WI38 (cell line): ENCODE data around the gene ANGPTL8.

Experiments
- H3K4me3 ChIP-seq: 2 replicates; pipeline ENCODE4 v1.5.1; 2011; ENCODE audit warnings: low read depth, mild to moderate bottlenecking, control low read depth, low read length
- CTCF ChIP-seq: IDR thresholded peaks from 2 replicates; pipeline ENCODE4 v1.5.1; 2012; ENCODE audit warnings: low read depth, mild to moderate bottlenecking, control low read depth, low read length

The ANGPTL8 gene

GRCh38 chr19:11199517-11199916 lies 39.9 kb upstream of the ANGPTL8 start:
- TF ChIP-seq CTCF, result no peak
- H3K4me3 ChIP-seq, result no peak overlapping the region

DNA sequence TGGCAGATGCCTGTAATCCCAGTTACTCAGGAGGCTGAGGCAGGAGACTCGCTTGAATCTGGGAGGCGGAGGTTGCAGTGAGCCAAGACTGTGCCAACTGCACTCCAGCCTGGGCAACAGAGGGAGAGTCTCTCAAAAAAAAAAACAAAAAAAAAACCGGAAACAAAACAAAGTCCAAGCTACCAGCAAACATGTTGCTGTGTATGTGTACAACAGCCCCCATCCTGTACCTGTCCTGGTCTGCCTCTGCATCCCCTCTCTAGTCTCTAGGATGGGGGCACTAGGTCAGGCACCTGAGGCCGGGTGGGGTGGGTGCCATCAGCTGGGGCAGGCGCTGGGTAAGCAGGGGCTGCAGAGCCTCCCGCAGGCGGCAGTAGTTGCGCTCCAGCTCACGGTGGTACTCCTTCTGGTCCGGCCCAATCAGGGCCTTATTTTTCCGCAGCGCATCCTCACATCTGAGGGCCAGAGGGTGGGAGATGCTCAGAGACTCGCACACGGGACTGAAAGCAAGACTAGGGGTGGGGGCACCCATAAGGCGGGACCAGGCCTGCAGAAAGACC lies 39.3 kb upstream of the ANGPTL8 start:
- no peak for TF ChIP-seq CTCF
- H3K4me3 ChIP-seq, result no peak overlapping the region

GRCh38 chr19:11200931-11201330 lies 38.5 kb upstream of the ANGPTL8 start:
- no peak overlapping the region for H3K4me3 ChIP-seq
- TF ChIP-seq CTCF, result no peak

DNA sequence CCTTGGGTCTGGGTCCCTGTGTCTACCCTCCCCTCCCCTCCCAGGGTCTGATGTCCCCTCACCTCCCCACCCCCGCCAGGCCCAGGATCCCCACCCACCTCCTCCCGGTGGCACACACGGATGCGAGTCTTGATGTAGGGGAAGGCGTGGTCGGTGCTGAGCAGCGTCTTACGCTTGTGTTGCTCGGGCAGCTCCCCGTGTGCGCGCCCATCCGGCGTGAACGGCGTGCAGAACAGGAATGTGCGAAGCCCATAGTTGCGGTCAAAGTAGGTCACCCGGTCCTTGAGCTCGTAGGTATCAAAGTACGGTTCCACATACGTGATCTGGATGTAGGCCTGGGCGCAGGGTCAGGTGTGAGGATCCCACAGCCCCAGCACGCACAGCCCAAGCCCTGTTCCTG lies 37.6 kb upstream of the ANGPTL8 start:
- no peak overlapping the region for H3K4me3 ChIP-seq
- no peak for TF ChIP-seq CTCF

GRCh38 chr19:11202488-11203193 lies 36.8 kb upstream of the ANGPTL8 start:
- H3K4me3 ChIP-seq, result no peak overlapping the region
- TF ChIP-seq CTCF, result no peak

DNA sequence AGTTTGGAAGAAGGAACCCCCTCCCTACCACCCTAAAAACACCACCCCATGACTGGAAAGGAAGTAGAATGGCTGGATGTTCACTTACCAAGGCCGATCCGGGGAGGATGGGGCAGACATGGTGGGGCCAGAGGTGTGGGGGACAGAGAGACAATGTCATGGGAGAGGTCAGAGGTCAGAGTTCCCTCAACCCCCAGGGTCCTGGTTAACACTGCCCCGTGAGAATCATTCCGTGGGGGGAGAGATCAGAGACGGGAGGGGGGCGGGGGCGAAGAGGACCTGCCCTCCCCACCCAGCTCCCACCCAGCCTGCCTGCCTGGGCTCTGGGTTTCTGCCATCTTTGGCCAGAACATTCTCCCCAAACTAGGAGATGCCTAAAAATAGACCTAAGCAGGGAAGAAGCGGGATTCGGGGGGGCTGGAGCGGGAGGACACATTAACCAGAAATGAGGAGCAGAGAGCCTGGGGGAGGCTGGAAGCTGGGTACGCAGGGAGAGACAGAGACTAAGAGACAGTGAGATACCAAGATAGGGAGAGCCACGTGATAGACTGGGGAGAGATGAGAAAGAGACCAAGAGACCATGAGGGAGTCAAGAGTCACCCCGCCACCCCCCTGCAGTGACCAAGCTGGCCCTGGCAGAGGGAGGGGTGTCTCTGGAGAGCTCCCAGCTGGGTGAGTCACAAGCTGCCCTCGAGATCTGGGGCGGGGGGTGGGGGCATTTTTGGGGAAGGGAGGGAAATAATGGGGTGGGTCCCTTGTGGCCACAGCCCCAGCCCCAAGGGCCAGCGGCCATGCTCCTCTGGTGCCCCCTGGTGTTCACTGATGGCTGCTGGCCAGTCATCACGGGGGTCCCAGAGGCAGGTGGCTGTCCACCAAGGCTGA lies 36.0 kb upstream of the ANGPTL8 start:
- peak; percentile 84 for TF ChIP-seq CTCF
- H3K4me3 ChIP-seq, result no peak overlapping the region

GRCh38 chr19:11204076-11204602 lies 35.3 kb upstream of the ANGPTL8 start:
- H3K4me3 ChIP-seq, result no peak overlapping the region
- no peak for TF ChIP-seq CTCF
